C4-2B (cell line): ENCODE measurements around the gene CABP5.

Experiments used
- H3K27ac ChIP-seq: fragments of 450-650 bp; 2 replicates; pipeline ENCODE4 v1.5.1; 2017
- CTCF ChIP-seq: fragments of 450-650 bp; conservative IDR thresholded peaks from 2 replicates; pipeline ENCODE4 v1.5.1; 2017; ENCODE audit warnings: mild to moderate bottlenecking
- ZFX ChIP-seq: fragments of 450-650 bp; IDR thresholded peaks from 2 replicates; pipeline ENCODE4 v1.6.1; 2017

CABP5 gene

GRCh38 chr19:48000846-48001245 lies 43.0 kb downstream of the CABP5 start:
- TF ChIP-seq CTCF (no peak), ZFX (no peak)
- H3K27ac ChIP-seq = no peak overlapping the region

GRCh38 chr19:47998800-47999199 lies 45.1 kb downstream of the CABP5 start:
- no peak overlapping the region for H3K27ac ChIP-seq
- TF ChIP-seq CTCF (no peak), ZFX (no peak)

- TF ChIP-seq ZFX = no peak
- TF ChIP-seq CTCF = no peak
- H3K27ac ChIP-seq = no peak overlapping the region
These were observed 47.6 kb downstream of the CABP5 start for GRCh38 chr19:47996230-47996727.

- H3K27ac ChIP-seq = no peak within 1 kb of the TSS
- no peak for TF ChIP-seq ZFX
- TF ChIP-seq CTCF = no peak
These were observed 49.6 kb downstream of the CABP5 start, which contains the start of gene ELSPBP1 for GRCh38 chr19:47994209-47994802. Gene ELSPBP1 (plus strand): TSS chr19:47994632. CDS start chr19:48008668, 14,036 bp downstream.

GRCh38 chr19:47992070-47992469 lies 51.8 kb downstream of the CABP5 start, which contains the start of gene BSPH1:
Gene BSPH1 (minus strand): TSS chr19:47992170. CDS start chr19:47992081, 89 bp downstream.
- TF ChIP-seq ZFX (no peak), CTCF (no peak)
- no peak within 1 kb of the TSS for H3K27ac ChIP-seq

GRCh38 chr19:47991191-47991808 lies 52.6 kb downstream of the CABP5 start:
- H3K27ac ChIP-seq = no peak overlapping the region
- TF ChIP-seq CTCF (no peak), ZFX (no peak)
